GM13976 (cell line): ENCODE results near the gene UBE2D1.

Source experiments
- DNase-seq: peaks from one replicate; pipeline ENCODE4 v3.0.0; 2012; ENCODE audit warnings: low spot score
- CTCF ChIP-seq: IDR thresholded peaks from 2 replicates; pipeline ENCODE4 v1.5.1; 2012; ENCODE audit warnings: borderline replicate concordance, mild to moderate bottlenecking; ENCODE audit not compliant: insufficient read depth; ENCODE audit errors: extremely low read depth, missing control alignments, control extremely low read depth
- in situ Hi-C: fragments of 300-500 bp; cut with MboI; formaldehyde crosslinking; loops from one replicate; pipeline ENCODE4 v1.12.0; 2022; ENCODE audit warnings: low sequenced_read_pairs, mixed read lengths, inconsistent platforms; ENCODE audit not compliant: unreplicated experiment

UBE2D1 gene

GRCh38 chr10:58304099-58304633 lies 30.6 kb upstream of the UBE2D1 start:
- in situ Hi-C loops: loop anchor here (25.0 kb wide), 1 partner anchor 458 kb away; no protein-coding TSS in a partner anchor
- no peak for DNase-seq
- no peak for TF ChIP-seq CTCF

- no peak for DNase-seq
- TF ChIP-seq CTCF: no peak
- in situ Hi-C loops: loop anchor here (25.0 kb wide), 1 partner anchor 456 kb away; no protein-coding TSS in a partner anchor
These were observed 29.0 kb upstream of the UBE2D1 start for GRCh38 chr10:58305821-58306220.

- DNase-seq: no peak
- in situ Hi-C loops: loop anchor here (25.0 kb wide), 1 partner anchor 455 kb away; no protein-coding TSS in a partner anchor
- no peak for TF ChIP-seq CTCF
These were observed 27.1 kb upstream of the UBE2D1 start for GRCh38 chr10:58307676-58308075.

- no peak for TF ChIP-seq CTCF
- in situ Hi-C loops: loop anchor here (25.0 kb wide), 1 partner anchor 451 kb away; no protein-coding TSS in a partner anchor
- DNase-seq: no peak
These were observed 23.8 kb upstream of the UBE2D1 start for GRCh38 chr10:58311026-58311425.

- no peak for TF ChIP-seq CTCF
- in situ Hi-C loops: loop anchor here (25.0 kb wide), 1 partner anchor 445 kb away; no protein-coding TSS in a partner anchor
- no peak for DNase-seq
These were observed 17.9 kb upstream of the UBE2D1 start for GRCh38 chr10:58316874-58317273.

- no peak for TF ChIP-seq CTCF
- no peak for DNase-seq
- in situ Hi-C loops: loop anchor here (25.0 kb wide), 1 partner anchor 444 kb away; no protein-coding TSS in a partner anchor
These were observed 16.5 kb upstream of the UBE2D1 start for GRCh38 chr10:58318346-58318745.

GRCh38 chr10:58319599-58319998 lies 15.2 kb upstream of the UBE2D1 start:
- no peak for DNase-seq
- TF ChIP-seq CTCF: no peak
- in situ Hi-C loops: loop anchor here (25.0 kb wide), 1 partner anchor 443 kb away; no protein-coding TSS in a partner anchor
